NCI-H748 treated with DMSO at 0.1 percent for 48 hours (cell line): Measurements from ENCODE around the gene TNRC18.
"Not testable (repeated sequence)": the region's sequence is repeated elsewhere in the genome, so short reads cannot be mapped to it uniquely, and the experiment has no call there.

Source experiments
- DNase-seq: peaks from one replicate; lab custom pipeline; 2025; lab: John Stamatoyannopoulos, UW

The TNRC18 gene

DNA sequence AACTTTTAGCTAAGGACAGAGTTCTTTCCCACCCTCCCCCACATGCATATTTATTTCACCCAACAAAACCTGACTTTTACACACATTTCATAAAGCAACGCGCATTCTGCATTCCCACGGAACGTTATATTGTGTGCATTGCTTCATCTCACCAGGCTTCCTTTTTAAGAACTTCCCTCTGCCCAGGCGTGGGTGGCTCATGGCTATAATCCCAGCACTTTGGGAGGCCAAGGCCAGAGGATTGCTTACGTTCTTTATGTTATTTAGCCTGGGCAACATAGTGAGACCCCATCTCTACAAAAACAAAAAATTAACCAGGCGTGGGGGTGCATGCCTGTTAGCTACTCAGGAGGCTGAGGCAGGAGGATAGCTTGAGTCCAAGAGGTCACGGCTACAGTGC, 155.8 kb downstream of the TNRC18 start:
- not testable (repeated sequence) for DNase-seq

GRCh38 chr7:5266191-5267028, 157.2 kb downstream of the TNRC18 start:
- DNase-seq, result no peak

DNA sequence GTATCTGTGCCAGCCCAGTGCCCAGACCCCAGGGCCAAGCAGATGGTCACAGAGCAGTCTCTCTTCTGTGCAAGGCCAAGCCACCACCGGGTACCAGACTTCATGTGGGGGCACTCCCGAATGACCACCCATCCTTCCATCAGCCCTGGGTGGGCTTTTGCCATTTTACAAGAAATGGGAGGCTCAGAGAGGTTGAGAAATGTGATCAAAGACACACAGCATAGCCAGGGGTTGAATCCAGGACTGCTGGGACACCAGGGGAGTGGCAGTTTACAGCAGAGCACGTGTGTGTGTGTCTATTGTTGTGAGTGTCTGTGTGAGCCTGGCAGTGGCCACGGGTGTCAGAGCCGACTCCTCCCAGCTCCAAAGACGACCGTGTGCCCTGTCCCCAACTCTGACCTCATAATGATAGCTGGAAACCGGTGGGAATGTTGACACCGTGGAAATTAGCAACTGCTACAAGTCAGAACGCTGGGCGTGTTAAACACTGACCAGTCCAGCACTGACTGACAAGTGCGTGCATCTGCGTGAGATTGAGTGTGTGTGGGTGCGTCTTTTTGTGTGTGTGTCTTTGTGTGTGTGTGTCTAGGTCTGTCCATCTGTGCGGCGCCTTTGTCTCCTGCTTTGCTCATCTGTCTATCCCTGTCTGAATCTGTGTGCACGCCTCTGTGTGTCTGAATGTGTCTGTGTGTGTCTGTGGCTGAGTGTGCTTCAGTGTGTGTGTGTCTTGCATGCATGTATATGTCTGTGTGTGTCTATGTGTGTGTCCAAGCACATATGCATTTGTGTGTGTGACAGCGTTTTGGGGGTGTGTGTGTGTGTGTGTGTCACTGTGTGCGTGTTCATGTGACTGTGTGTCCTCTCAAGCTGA, 158.1 kb downstream of the TNRC18 start:
- DNase-seq, result no peak

GRCh38 chr7:5263066-5263465, 160.6 kb downstream of the TNRC18 start:
- DNase-seq, result not testable (repeated sequence)

- DNase-seq, result not testable (repeated sequence)
Observed at GRCh38 chr7:5260530-5261068, 163.0 kb downstream of the TNRC18 start.
